Neural crest cell (in vitro differentiated cells): ENCODE results near the gene MGMT. TPM values are rescaled to one million over a fixed set of nuclear protein-coding genes. Genes with fewer than 3 reads are reported as not detected.

ENCODE experiments used
- DNase-seq: peaks from one replicate; pipeline ENCODE4 v3.0.0; 2021; ENCODE audit warnings: low read depth, mixed read lengths, low spot score
- H3K27ac Mint-ChIP-seq: one replicate; pipeline ENCODE4 v1.8.0; 2021; ENCODE audit warnings: mild to moderate bottlenecking, mixed read lengths; ENCODE audit not compliant: unreplicated experiment
- H3K27me3 Mint-ChIP-seq: 2 replicates; pipeline ENCODE4 v1.8.0; 2021; ENCODE audit warnings: low read depth, mild to moderate bottlenecking, mixed read lengths
- H3K36me3 Mint-ChIP-seq: 2 replicates; pipeline ENCODE4 v1.8.0; 2021; ENCODE audit warnings: low read depth, mild to moderate bottlenecking, mixed read lengths
- H3K4me1 Mint-ChIP-seq: 2 replicates; pipeline ENCODE4 v1.8.0; 2021; ENCODE audit warnings: mixed read lengths
- H3K4me3 Mint-ChIP-seq: one replicate; pipeline ENCODE4 v1.8.0; 2021; ENCODE audit warnings: mild to moderate bottlenecking, mixed read lengths
- H3K9me3 Mint-ChIP-seq: 2 replicates; pipeline ENCODE4 v1.8.0; 2021; ENCODE audit warnings: mixed read lengths
- CTCF ChIP-seq: fragments of 200-600 bp; sonication (generic); conservative IDR thresholded peaks from 2 replicates; pipeline ENCODE4 v1.5.0; 2021; ENCODE audit warnings: antibody characterized with exemption, mild to moderate bottlenecking
- total RNA-seq: library from RNA; stranded (reverse); gene quantifications from 2 replicates; pipeline ENCODE4 v1.2.1, GENCODE V29; 2021

MGMT gene
- total RNA-seq, 1 donor from 2014 or later, result 15.8 TPM

- Mint-ChIP-seq H3K27me3 (no peaks in the 10 kb centered on the region), H3K4me1 (peaks cover 9% of the 10 kb centered on the region)
- no peak for TF ChIP-seq CTCF
These were observed 80.6 kb downstream of the MGMT start for GRCh38 chr10:129547608-129548007.

GRCh38 chr10:129548600-129548999 is 81.6 kb downstream of the MGMT start:
- peaks cover 4% of the 10 kb centered on the region for H3K4me1 Mint-ChIP-seq
- DNase-seq, result no peak
- no peak overlapping the region for H3K27ac Mint-ChIP-seq
- H3K9me3 Mint-ChIP-seq, result no peaks in the 10 kb centered on the region
- H3K36me3 Mint-ChIP-seq, result no peaks in the 10 kb centered on the region
- no peak overlapping the region for H3K4me3 Mint-ChIP-seq
- no peaks in the 10 kb centered on the region for H3K27me3 Mint-ChIP-seq
- no peak for TF ChIP-seq CTCF

More at GRCh38 chr10:129547608-129548007, 80.6 kb downstream of the MGMT start:
- Mint-ChIP-seq H3K4me3 (no peak overlapping the region), H3K36me3 (no peaks in the 10 kb centered on the region), H3K9me3 (no peaks in the 10 kb centered on the region), H3K27ac (no peak overlapping the region)
- DNase-seq, result no peak

GRCh38 chr10:129550076-129550475 is 83.0 kb downstream of the MGMT start:
- H3K36me3 Mint-ChIP-seq, result no peaks in the 10 kb centered on the region
- H3K27ac Mint-ChIP-seq, result no peak overlapping the region
- H3K27me3 Mint-ChIP-seq, result no peaks in the 10 kb centered on the region
- DNase-seq, result no peak
- TF ChIP-seq CTCF, result no peak
- no peak overlapping the region for H3K4me3 Mint-ChIP-seq
- peaks cover 4% of the 10 kb centered on the region for H3K4me1 Mint-ChIP-seq
- H3K9me3 Mint-ChIP-seq, result no peaks in the 10 kb centered on the region

GRCh38 chr10:129550658-129551057 is 83.6 kb downstream of the MGMT start:
- H3K27ac Mint-ChIP-seq, result no peak overlapping the region
- H3K9me3 Mint-ChIP-seq, result no peaks in the 10 kb centered on the region
- no peak overlapping the region for H3K4me3 Mint-ChIP-seq
- TF ChIP-seq CTCF, result no peak
- H3K4me1 Mint-ChIP-seq, result peaks cover 4% of the 10 kb centered on the region
- DNase-seq, result no peak
- no peaks in the 10 kb centered on the region for H3K36me3 Mint-ChIP-seq
- no peaks in the 10 kb centered on the region for H3K27me3 Mint-ChIP-seq

GRCh38 chr10:129552119-129552518 is 85.1 kb downstream of the MGMT start:
- no peaks in the 10 kb centered on the region for H3K27me3 Mint-ChIP-seq
- H3K9me3 Mint-ChIP-seq, result no peaks in the 10 kb centered on the region
- no peaks in the 10 kb centered on the region for H3K36me3 Mint-ChIP-seq
- DNase-seq, result no peak
- H3K4me3 Mint-ChIP-seq, result no peak overlapping the region
- H3K27ac Mint-ChIP-seq, result no peak overlapping the region
- TF ChIP-seq CTCF, result no peak
- peaks cover 4% of the 10 kb centered on the region for H3K4me1 Mint-ChIP-seq

GRCh38 chr10:129553928-129554327 is 86.9 kb downstream of the MGMT start:
- H3K4me1 Mint-ChIP-seq, result peaks cover 4% of the 10 kb centered on the region

More at GRCh38 chr10:129553928-129554327, 86.9 kb downstream of the MGMT start:
- no peaks in the 10 kb centered on the region for H3K27me3 Mint-ChIP-seq
- DNase-seq, result no peak
- no peaks in the 10 kb centered on the region for H3K9me3 Mint-ChIP-seq
- H3K27ac Mint-ChIP-seq, result peak overlapping the region; percentile 84
- H3K36me3 Mint-ChIP-seq, result no peaks in the 10 kb centered on the region
- TF ChIP-seq CTCF, result no peak
- no peak overlapping the region for H3K4me3 Mint-ChIP-seq
